HL-60 (cell line): ENCODE measurements around the gene ELOA2.
A peak's percentile ranks its signal among the peaks of the same experiment; 100 is the strongest.
"Not testable (repeated sequence)": the region's sequence is repeated elsewhere in the genome, so short reads cannot be mapped to it uniquely, and the experiment has no call there.

Experiments
- DNase-seq, 2 experiments: peaks; one replicate each; pipeline ENCODE4 v3.0.0-alpha.2; 2010 to 2020; ENCODE audit warnings: low read depth in 1 of 2, low spot score in 1 of 2
- H3K27ac ChIP-seq: fragments of 250-450 bp; sonication (Bioruptor Pico); replicated peaks from 2 replicates; pipeline ENCODE4 v1.5.1; 2020; ENCODE audit warnings: mild to moderate bottlenecking, moderate library complexity
- H3K27me3 ChIP-seq: fragments of 250-450 bp; sonication (Bioruptor Pico); 2 replicates; pipeline ENCODE4 v1.5.1; 2021; ENCODE audit warnings: mild to moderate bottlenecking, moderate library complexity; ENCODE audit not compliant: insufficient read depth, poor library complexity, severe bottlenecking
- H3K4me3 ChIP-seq: replicated peaks from 2 replicates; pipeline ENCODE4 v1.5.1; 2011; ENCODE audit warnings: mild to moderate bottlenecking, control low read depth, low read length; ENCODE audit not compliant: insufficient read depth
- CTCF ChIP-seq: IDR thresholded peaks from one replicate; pipeline ENCODE4 v1.5.1; 2011; ENCODE audit warnings: low read length, control low read depth, inconsistent platforms; ENCODE audit not compliant: insufficient read depth
- GABPA ChIP-seq: IDR thresholded peaks from 2 replicates; pipeline ENCODE4 v1.6.1; 2012; ENCODE audit warnings: low read depth
- POLR2AphosphoS5 ChIP-seq: IDR thresholded peaks from 2 replicates; pipeline ENCODE4 v1.6.1; 2012; ENCODE audit warnings: low read depth
- REST ChIP-seq: IDR thresholded peaks from 2 replicates; pipeline ENCODE4 v1.6.1; 2012; ENCODE audit warnings: low read depth; ENCODE audit not compliant: insufficient replicate concordance
- SPI1 ChIP-seq: IDR thresholded peaks from 2 replicates; pipeline ENCODE4 v1.6.1; 2012; ENCODE audit warnings: low read depth, mild to moderate bottlenecking, borderline replicate concordance

ELOA2 gene

GRCh38 chr18:47040982-47041381 is 5.6 kb upstream of the ELOA2 start:
- peaks cover 20% of the 10 kb centered on the region for H3K27me3 ChIP-seq
- DNase-seq: no peak
- no peak overlapping the region for H3K4me3 ChIP-seq
- TF ChIP-seq CTCF (no peak), REST (no peak), SPI1 (no peak), POLR2AphosphoS5 (no peak), GABPA (no peak)
- H3K27ac ChIP-seq: no peak overlapping the region

GRCh38 chr18:47036927-47037578 is 1.6 kb upstream of the ELOA2 start:
- TF ChIP-seq POLR2AphosphoS5 (no peak), SPI1 (no peak), CTCF (no peak), REST (no peak), GABPA (no peak)
- peaks cover 20% of the 10 kb centered on the region for H3K27me3 ChIP-seq
- no peak overlapping the region for H3K4me3 ChIP-seq
- no peak overlapping the region for H3K27ac ChIP-seq
- no peak for DNase-seq

- Histone ChIP-seq H3K27ac (no peak overlapping the region), H3K4me3 (no peak overlapping the region), H3K27me3 (peaks cover 20% of the 10 kb centered on the region)
- peak in 1 of 2 experiments; percentile 24 for DNase-seq
- TF ChIP-seq POLR2AphosphoS5 (no peak), CTCF (peak; percentile 68), GABPA (no peak), SPI1 (no peak), REST (no peak)
Measured at GRCh38 chr18:47036298-47036874, 965 bp upstream of the ELOA2 start.

- DNase-seq, H3K27ac ChIP-seq, H3K4me3 ChIP-seq: not testable (repeated sequence)
- H3K27me3 ChIP-seq: peaks cover 13% of the 10 kb centered on the region
Measured at GRCh38 chr18:47034591-47034990, 830 bp downstream of the ELOA2 start.
